Heart right ventricle (tissue), 16 donors: ENCODE data around the gene HIVEP3. TPM values are rescaled to one million over a fixed set of nuclear protein-coding genes. Genes with fewer than 3 reads are reported as not detected.

ENCODE experiments used
- ATAC-seq, 8 donors: fragments of 200-7000 bp; cut with Tn5 transposase; one replicate each; pipeline ENCODE4 v1.9.1; 2020; ENCODE audit warnings: mild to moderate bottlenecking in 8 of 8, moderate library complexity in 8 of 8, moderate number of reproducible peaks in 1 of 8
- DNase-seq, 2 donors: peaks; one replicate each; pipeline ENCODE4 v3.0.0-alpha.2; 2020
- H3K27ac ChIP-seq, 10 donors: fragments of 200-600 bp; sonication (generic) in 2 of 10; one replicate each; pipeline versions ENCODE4 v1.5.0 to v1.8.0; 2020 to 2022; ENCODE audit warnings: mild to moderate bottlenecking in 3 of 10
- H3K27me3 ChIP-seq, 7 donors: fragments of 200-600 bp; one replicate each; pipeline ENCODE4 v1.8.0; 2021 to 2022; ENCODE audit warnings: mild to moderate bottlenecking in 2 of 7
- H3K36me3 ChIP-seq, 9 donors: fragments of 200-600 bp; sonication (generic) in 1 of 9; one replicate each; pipeline versions ENCODE4 v1.5.0 to v1.8.0; 2020 to 2022; ENCODE audit warnings: mild to moderate bottlenecking in 2 of 9
- H3K4me1 ChIP-seq, 9 donors: fragments of 200-600 bp; sonication (generic) in 1 of 9; one replicate each; pipeline versions ENCODE4 v1.5.0 to v1.8.0; 2020 to 2022; ENCODE audit warnings: mild to moderate bottlenecking in 4 of 9
- H3K4me3 ChIP-seq, 10 donors: fragments of 200-600 bp; sonication (generic) in 2 of 10; one replicate each; pipeline versions ENCODE4 v1.5.0 to v1.8.0; 2020 to 2022; ENCODE audit warnings: mild to moderate bottlenecking in 7 of 10, moderate library complexity in 2 of 10
- H3K9me3 ChIP-seq, 11 donors: fragments of 200-600 bp in 10 of 11; sonication (generic) in 2 of 11; one replicate each; pipeline versions ENCODE4 v1.5.0 to v1.8.0; 2013 to 2022; ENCODE audit warnings: mild to moderate bottlenecking in 2 of 11, control low read depth in 1 of 11, moderate library complexity in 1 of 11
- CTCF ChIP-seq, 9 donors: fragments of 200-600 bp; sonication (generic) in 2 of 9; IDR thresholded peaks; one replicate each; pipeline versions ENCODE4 v1.5.0 to v1.8.0; 2021 to 2022; ENCODE audit warnings: antibody characterized with exemption in 9 of 9, mild to moderate bottlenecking in 5 of 9, moderate library complexity in 1 of 9
- WGBS, 2 donors: extraction: QIAGEN DNeasy Blood & Tissue Kit; methylation state at CpG; one replicate each; pipeline ENCODE4 v1.1.7; 2013; ENCODE audit warnings: inconsistent platforms in 1 of 2; 5-methylcytosine and 5-hydroxymethylcytosine counted together
- intact Hi-C, 10 donors: fragments of 100-400 bp; cut with DNase I; formaldehyde crosslinking; loops; one replicate each; pipeline versions ENCODE4 v1.11.1 to v1.14.2; 2022
- polyA plus RNA-seq, 2 donors: library from polyadenylated mRNA; stranded (reverse); fragments of 200-250 nt; gene quantifications; one replicate each; pipeline ENCODE4 v1.2.3, GENCODE V29; 2013
- total RNA-seq, 10 donors: library from RNA; stranded (reverse); fragmentation: NEBNext Ultra II Directional in 3 of 10; extraction: Animal tissue kit (Norgen Biotek cat#: 25700) in 3 of 10; gene quantifications; one replicate each; pipeline versions ENCODE4 v1.2.1 to v1.2.4, GENCODE V29; 2021 to 2023
- donor health status: Arrhythmogenic right ventricular cardiomyopathy.
- donor health status: ischemic (EF 13 %, LVEDD 7.1; RV severe dilation, severe dysfunction).
- donor health status: healthy with polysubstance abuse.
- donor health status: DM: no; HTN: yes; CAD: no.
- donor health status: DM: no; HTN: no; CAD: no.
- donor health status: ischemic (EF 25% LVEDD 6.9; RV normal size, moderate dysfunction).
- donor health status: ischemic (EF 25% LVEDD 5.7; RV mildly dilated, moderate dysfunction).
- donor health status: healthy.
- donor health status: DM: yes; HTN: yes; CAD: no.
- donor health status: Ischemic cardiomyopathy.
- donor health status: ischemic (EF 35%, LVEDD 5.7; RV mildly dilated, moderate dysfunction).
- donor health status: nonischemic (EF 11% LVEDD 7.7; RV severe dilation, severe dysfunction).
- donor health status: DM: yes; HTN: yes; CAD: no.
- donor health status: PGD.
- donor health status: ischemic (EF 29% LVEDD 5.4; RV normal size, mild dysfunction).
- donor health status: nonischemic (EF 23%, LVEDD 6.1; RV moderate dilation, normal function).

The HIVEP3 gene
- total and polyA plus RNA-seq, 12 donors: 2.6 to 7.5 (median 5.2) TPM

- Histone ChIP-seq H3K27me3 (no peaks in the 10 kb centered on the region), H3K4me1 (no peaks in the 10 kb centered on the region), H3K27ac (no peak overlapping the region), H3K9me3 (no peaks in the 10 kb centered on the region), H3K4me3 (no peak overlapping the region), H3K36me3 (peaks cover 0 to 8% (median 0%) of the 10 kb centered on the region in 9 donors)
- DNase-seq (no peak), ATAC-seq (no peak)
- no peak for TF ChIP-seq CTCF (IDR thresholded peaks at IDR 0.05)
- 91 to 92% methylated on average over 36 of the region's 36 CpGs for WGBS, 2 donors
- intact Hi-C loops: no loop called here
These were observed 335.7 kb downstream of the HIVEP3 start for GRCh38 chr1:41582851-41583657.

- peaks cover 0 to 8% (median 0%) of the 10 kb centered on the region in 9 donors for H3K36me3 ChIP-seq
- intact Hi-C loops: no loop called here
- no peaks in the 10 kb centered on the region for H3K27me3 ChIP-seq
- DNase-seq: no peak
- WGBS, 2 donors: 91 to 94% methylated on average over 9 of the region's 9 CpGs
- no peaks in the 10 kb centered on the region for H3K4me1 ChIP-seq
- H3K9me3 ChIP-seq: no peaks in the 10 kb centered on the region
- no peak for ATAC-seq
- TF ChIP-seq CTCF (IDR thresholded peaks at IDR 0.05): no peak
- no peak overlapping the region for H3K27ac ChIP-seq
- H3K4me3 ChIP-seq: no peak overlapping the region
These were observed 336.4 kb downstream of the HIVEP3 start for GRCh38 chr1:41582351-41582750.

- no peaks in the 10 kb centered on the region for H3K9me3 ChIP-seq
- DNase-seq (no peak), ATAC-seq (no peak)
- H3K4me3 ChIP-seq: no peak overlapping the region
- 94 to 98% methylated on average over 10 of the region's 10 CpGs for WGBS, 2 donors
- H3K4me1 ChIP-seq: no peaks in the 10 kb centered on the region
- H3K27me3 ChIP-seq: no peaks in the 10 kb centered on the region
- intact Hi-C loops: no loop called here
- TF ChIP-seq CTCF (IDR thresholded peaks at IDR 0.05): no peak
- no peak overlapping the region for H3K27ac ChIP-seq
- H3K36me3 ChIP-seq: peaks cover 0 to 8% (median 0%) of the 10 kb centered on the region in 9 donors
These were observed 336.8 kb downstream of the HIVEP3 start for GRCh38 chr1:41582004-41582325.

GRCh38 chr1:41581216-41582003 is 337.3 kb downstream of the HIVEP3 start:
- intact Hi-C loops: no loop called here
- H3K4me3 ChIP-seq: no peak overlapping the region
- H3K27me3 ChIP-seq: no peaks in the 10 kb centered on the region
- no peak for TF ChIP-seq CTCF (IDR thresholded peaks at IDR 0.05)
- H3K4me1 ChIP-seq: no peaks in the 10 kb centered on the region
- H3K27ac ChIP-seq: no peak overlapping the region
- 93% methylated on average over 19 of the region's 19 CpGs for WGBS, 2 donors
- no peak for ATAC-seq
- H3K36me3 ChIP-seq: peaks cover 0 to 8% (median 0%) of the 10 kb centered on the region in 9 donors
- no peaks in the 10 kb centered on the region for H3K9me3 ChIP-seq
- no peak for DNase-seq
